GM21723 (cell line): Measurements from ENCODE around the gene SHOC2.

ENCODE experiments used
- ATAC-seq: cut with Tn5 transposase; IDR thresholded peaks from one replicate; pipeline ENCODE4 v1.9.1; 2021; ENCODE audit warnings: mild to moderate bottlenecking, moderate library complexity; ENCODE audit not compliant: unreplicated experiment

SHOC2 gene

GRCh38 chr10:111039522-111039921 lies 120.1 kb downstream of the SHOC2 start:
- no peak for ATAC-seq

- no peak for ATAC-seq
Observed at GRCh38 chr10:111057006-111057405, 137.6 kb downstream of the SHOC2 start.
